Psoas muscle (tissue), 8 donors: ENCODE data around the gene CYP17A1. TPM values are rescaled to one million over a fixed set of nuclear protein-coding genes. Genes with fewer than 3 reads are reported as not detected.

Experiments
- ATAC-seq, 4 donors: fragments of 200-7000 bp; cut with Tn5 transposase; one replicate each; pipeline ENCODE4 v1.9.1; 2020; ENCODE audit warnings: moderate library complexity in 3 of 4, mild to moderate bottlenecking in 2 of 4
- DNase-seq, 2 donors: peaks; one replicate each; pipeline ENCODE4 v3.0.0-alpha.2; 2020
- H3K27ac ChIP-seq: fragments of 200-600 bp; one replicate; pipeline ENCODE4 v1.8.0; 2022
- H3K27me3 ChIP-seq, 3 donors: fragments of 200-600 bp in 1 of 3; one replicate each; pipeline versions ENCODE4 v1.6.1 to v1.8.0; 2013 to 2022; ENCODE audit warnings: low read length in 2 of 3, mild to moderate bottlenecking in 2 of 3, moderate library complexity in 1 of 3; ENCODE audit not compliant: insufficient read depth in 3 of 3
- H3K36me3 ChIP-seq, 2 donors: fragments of 200-600 bp in 1 of 2; one replicate each; pipeline versions ENCODE4 v1.6.1 to v1.8.0; 2013 to 2022; ENCODE audit warnings: low read depth in 1 of 2, mild to moderate bottlenecking in 1 of 2, moderate library complexity in 1 of 2; ENCODE audit not compliant: insufficient read depth in 1 of 2
- H3K4me1 ChIP-seq: fragments of 200-600 bp; one replicate; pipeline ENCODE4 v1.8.0; 2022
- H3K4me3 ChIP-seq: fragments of 200-600 bp; one replicate; pipeline ENCODE4 v1.8.0; 2022; ENCODE audit warnings: mild to moderate bottlenecking
- H3K9me3 ChIP-seq: fragments of 200-600 bp; one replicate; pipeline ENCODE4 v1.8.0; 2022
- CTCF ChIP-seq: fragments of 200-600 bp; IDR thresholded peaks from one replicate; pipeline ENCODE4 v1.8.0; 2022; ENCODE audit warnings: antibody characterized with exemption
- WGBS, 3 donors: extraction: QIAGEN DNeasy Blood & Tissue Kit; methylation state at CpG; one replicate each; pipeline versions ENCODE4 v1.1.6 to v1.1.7; 2013; 5-methylcytosine and 5-hydroxymethylcytosine counted together
- intact Hi-C, 2 donors: fragments of 100-400 bp; cut with DNase I; formaldehyde crosslinking; loops; one replicate each; pipeline versions ENCODE4 v1.11.0 to v1.14.2; 2022
- polyA plus RNA-seq, 3 donors: library from polyadenylated mRNA; stranded (reverse); fragments of 200-250 nt; gene quantifications; one replicate each; pipeline ENCODE4 v1.2.3, GENCODE V29; 2013
- total RNA-seq, 4 donors: library from RNA; stranded (reverse); fragmentation: NEBNext Ultra II Directional in 2 of 4; extraction: Animal tissue kit (Norgen Biotek cat#: 25700) in 2 of 4; gene quantifications; one replicate each; pipeline versions ENCODE4 v1.2.1 to v1.2.4, GENCODE V29; 2021 to 2023
- donor health status: healthy with polysubstance abuse.
- donor health status: DM: no; HTN: no; CAD: no; lungs with moderate emphysema.
- donor health status: Bipolar disorder and iron deficiency.
- donor health status: healthy.
- donor health status: DM: yes; HTN: yes; CAD: no.
- donor health status: DM: no; HTN: no; CAD: no.
- donor health status: DM: no; HTN: no; CAD: no.
- donor health status: DM: yes; HTN: yes; CAD: no.

Gene CYP17A1
- total and polyA plus RNA-seq, 7 donors: 0.03 to 21.1 (median 0.21) TPM; not detected in 1

GRCh38 chr10:102812231-102812876 is 24.9 kb downstream of the CYP17A1 start:
- H3K9me3 ChIP-seq: no peaks in the 10 kb centered on the region
- peak overlapping the region; percentile 11 for H3K27ac ChIP-seq
- ATAC-seq (no peak), DNase-seq (no peak)
- peaks cover 0 to 67% of the 10 kb centered on the region in 2 donors for H3K36me3 ChIP-seq
- intact Hi-C loops: loop anchor here in 1 of 2 donors (5.0 kb wide), 3 partner anchors 45 to 80 kb away; no protein-coding TSS in a partner anchor
- no peaks in the 10 kb centered on the region for H3K27me3 ChIP-seq
- peaks cover 46% of the 10 kb centered on the region for H3K4me1 ChIP-seq
- no peak for TF ChIP-seq CTCF
- 40 to 57% (median 49%) methylated on average over 9 of the region's 9 CpGs for whole genome bisulfite sequencing, 3 donors
- H3K4me3 ChIP-seq: no peak overlapping the region

GRCh38 chr10:102811346-102811745 is 25.9 kb downstream of the CYP17A1 start:
- no peak for DNase-seq
- Histone ChIP-seq H3K27me3 (no peaks in the 10 kb centered on the region), H3K4me3 (no peak overlapping the region), H3K4me1 (peaks cover 48% of the 10 kb centered on the region), H3K9me3 (no peaks in the 10 kb centered on the region), H3K36me3 (peaks cover 0 to 76% of the 10 kb centered on the region in 2 donors), H3K27ac (peak overlapping the region; percentile 11)
- intact Hi-C loops: loop anchor here in 1 of 2 donors (5.0 kb wide), 3 partner anchors 44 to 79 kb away; no protein-coding TSS in a partner anchor
- 90 to 96% (median 95%) methylated on average over 3 of the region's 3 CpGs for WGBS, 3 donors
- TF ChIP-seq CTCF: no peak
- no peak for ATAC-seq

DNA sequence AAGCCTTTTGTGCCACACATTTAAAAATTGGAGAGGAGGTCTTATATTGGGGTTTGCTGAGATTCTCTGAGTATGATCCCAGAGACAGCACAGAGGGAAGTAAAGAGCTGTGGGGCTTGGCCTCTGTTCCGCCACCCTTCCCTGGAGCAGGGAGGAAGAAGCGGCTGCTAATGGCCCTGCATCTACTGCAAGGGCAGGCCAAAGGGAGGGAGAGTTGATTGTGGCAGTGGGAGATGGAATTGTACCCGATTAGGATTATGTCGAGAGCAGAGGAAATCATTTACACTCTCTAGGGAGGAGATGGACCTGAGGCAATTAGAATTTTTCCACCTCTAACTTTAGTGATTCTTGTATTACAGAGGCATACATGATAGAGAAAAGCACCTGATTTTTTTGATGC is 28.8 kb downstream of the CYP17A1 start:
- DNase-seq (no peak), ATAC-seq (no peak)
- H3K4me3 ChIP-seq: no peak overlapping the region
- no peak overlapping the region for H3K27ac ChIP-seq
- H3K27me3 ChIP-seq: no peaks in the 10 kb centered on the region
- H3K36me3 ChIP-seq: peaks cover 0 to 66% of the 10 kb centered on the region in 2 donors
- no peak for TF ChIP-seq CTCF
- H3K4me1 ChIP-seq: peaks cover 30% of the 10 kb centered on the region
- intact Hi-C loops: loop anchor here in 1 of 2 donors (5.0 kb wide), 1 partner anchor 46 kb away; no protein-coding TSS in a partner anchor
- no peaks in the 10 kb centered on the region for H3K9me3 ChIP-seq
- WGBS, 3 donors: 62 to 68% (median 67%) methylated on average over 4 of the region's 4 CpGs

DNA sequence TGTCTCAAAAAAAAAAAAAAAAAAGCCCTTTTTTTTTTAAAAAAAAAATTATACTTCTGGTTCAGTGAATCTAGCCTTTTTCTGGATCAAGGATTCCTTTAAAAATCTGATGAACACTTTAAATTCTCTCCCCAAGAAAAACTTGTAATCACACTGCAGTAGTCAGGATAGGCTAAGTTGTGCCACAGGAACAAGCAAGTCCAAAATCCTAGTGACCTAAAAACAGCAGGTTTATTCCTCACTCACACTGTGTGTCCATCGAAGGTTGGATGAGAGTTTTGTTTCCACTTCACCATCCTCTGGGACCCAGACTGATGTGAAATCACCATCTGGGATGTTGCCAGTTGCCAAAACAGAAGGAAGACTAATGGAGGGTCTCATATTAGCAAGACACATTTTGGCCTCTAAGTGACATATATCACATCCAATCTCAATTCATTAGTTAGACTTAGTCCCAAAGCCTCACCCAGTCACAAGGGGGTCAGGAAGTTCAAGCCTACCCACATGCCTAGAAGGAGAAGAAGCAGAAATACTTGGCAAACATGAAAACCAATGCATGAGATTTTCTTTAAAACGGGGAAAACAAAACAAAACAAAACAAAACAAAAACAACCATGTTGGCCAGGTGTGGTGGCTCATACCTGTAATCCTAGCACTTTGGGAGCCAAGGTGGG is 32.7 kb downstream of the CYP17A1 start:
- H3K27ac ChIP-seq: peak overlapping the region; percentile 64
- H3K36me3 ChIP-seq: peaks cover 0 to 41% of the 10 kb centered on the region in 2 donors
- intact Hi-C loops: loop anchor here in 1 of 2 donors (5.0 kb wide), 2 partner anchors 42 to 62 kb away; partner anchors contain the start of gene WBP1L
- WGBS, 3 donors: 63 to 68% (median 65%) methylated on average over 2 of the region's 2 CpGs
- no peak for ATAC-seq
- H3K9me3 ChIP-seq: no peaks in the 10 kb centered on the region
- H3K4me1 ChIP-seq: peaks cover 56% of the 10 kb centered on the region
- no peak for DNase-seq
- no peaks in the 10 kb centered on the region for H3K27me3 ChIP-seq
- no peak for TF ChIP-seq CTCF
- H3K4me3 ChIP-seq: no peak overlapping the region
